ENCODE measurements around the gene ZNF784.

ZNF784 gene

DNA sequence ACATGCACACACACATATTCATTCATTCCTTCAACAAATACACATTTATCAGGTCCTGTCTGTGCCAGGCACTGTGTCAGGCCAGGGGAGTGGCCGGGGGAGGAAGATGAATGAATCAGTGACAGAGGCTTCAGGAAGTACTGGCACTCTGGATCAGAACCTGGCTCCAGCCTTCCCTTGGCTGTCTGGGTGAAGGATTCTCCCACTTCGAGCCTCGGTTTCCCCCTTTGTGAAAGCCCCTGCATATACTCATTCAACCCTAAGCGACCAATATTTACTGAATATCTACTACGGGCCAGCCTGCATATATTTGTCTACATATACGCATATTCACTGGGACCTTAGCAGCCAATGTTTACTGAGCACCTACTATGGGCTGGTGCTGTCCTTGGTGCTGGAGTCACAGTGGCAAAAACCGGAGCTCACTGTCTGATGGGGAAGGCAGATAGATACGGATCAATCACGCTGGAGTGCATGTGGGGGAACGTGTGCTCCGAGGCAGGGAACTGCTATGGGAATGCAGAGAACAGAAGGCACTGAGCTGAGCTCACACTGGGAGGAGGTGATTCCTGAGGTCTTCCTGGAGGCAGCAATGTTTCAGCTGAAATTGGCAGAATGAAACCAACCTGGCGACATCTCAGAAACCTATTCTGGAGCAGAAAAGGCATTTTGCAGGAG, 43.1 kb downstream of the ZNF784 start:
- H3K36me3 ChIP-seq (ENCODE audit: control insufficient read depth in 2 of 2, insufficient read depth in 1 of 2, low read length in 2 of 2) = peaks cover 7 to 20% of the 10 kb centered on the region in 2 experiments; a peak in 2 of 3 replicates
- peak overlapping the region; percentile 100 for H3K4me3 ChIP-seq (ENCODE audit: low read depth, low read length)
- 0 out of 2 replicates have a peak, but pooled peaks cover 4% of the 10 kb centered on the region for H3K4me1 ChIP-seq (ENCODE audit: control insufficient read depth, insufficient read depth, low read length)
- ChIA-PET CTCF (interaction anchor here (0.6 to 1.6 kb wide), 4 partner anchors 12 to 76 kb away, joined by 3 to 8 read pairs (median 4); no protein-coding TSS in a partner anchor), POLR2A (interaction anchor here (0.6 to 3.2 kb wide), 5 partner anchors 9 to 104 kb away, joined by 3 to 21 read pairs (median 6); partner anchors contain the start of genes FIZ1 and ZNF524)
- H3K27ac ChIP-seq (ENCODE audit: extremely low read depth, low read depth, low read length) = 0 out of 2 replicates have a peak overlapping the region, but pooled peaks have one; percentile 24
- no peaks in the 10 kb centered on the region for H3K9me3 ChIP-seq (ENCODE audit: control insufficient read depth, insufficient read depth, low read depth, low read length)
- TF ChIP-seq ZNF707 (tag by site-specific recombination; IDR thresholded peaks at IDR 0.05) (no peak), ZNF354C (tag by site-specific recombination; IDR thresholded peaks at IDR 0.05; ENCODE audit: borderline replicate concordance, low read depth) (no peak), MEIS1 (CRISPR knock-in tag; IDR thresholded peaks at IDR 0.05; ENCODE audit: borderline replicate concordance) (no peak), HOXC10 (CRISPR knock-in tag; IDR thresholded peaks at IDR 0.05) (peak; percentile 21; the same call in 1 of the 2 replicates), MYNN (tag by site-specific recombination; IDR thresholded peaks at IDR 0.05; ENCODE audit: borderline replicate concordance) (no peak), ZNF664 (tag by site-specific recombination; IDR thresholded peaks at IDR 0.05) (peak; percentile 100), ZNF394 (tag by site-specific recombination; IDR thresholded peaks at IDR 0.05; ENCODE audit: borderline replicate concordance) (0 out of 2 replicates have a peak, but pooled peaks have one; percentile 9), ZNF660 (tag by site-specific recombination; IDR thresholded peaks at IDR 0.05) (0 out of 2 replicates have a peak, but pooled peaks have one; percentile 4), ZBTB20 (tag by site-specific recombination; IDR thresholded peaks at IDR 0.05) (0 out of 2 replicates have a peak, but pooled peaks have one; percentile 14), ZNF157 (tag by site-specific recombination; IDR thresholded peaks at IDR 0.05) (no peak), ZNF132 (tag by site-specific recombination; IDR thresholded peaks at IDR 0.05; ENCODE audit: borderline replicate concordance) (no peak), ZNF335 (tag by site-specific recombination; conservative IDR thresholded peaks at IDR 0.05) (peak; percentile 23; the same call in 1 of the 2 replicates), ZNF239 (tag by site-specific recombination; IDR thresholded peaks at IDR 0.05) (peak; percentile 98), KLF9 (tag by site-specific recombination; IDR thresholded peaks at IDR 0.05; ENCODE audit: low read depth) (0 out of 2 replicates have a peak, but pooled peaks have one; percentile 13), ZNF530 (tag by site-specific recombination; IDR thresholded peaks at IDR 0.05; ENCODE audit: low read depth) (no peak), HOXD13 (CRISPR knock-in tag; IDR thresholded peaks at IDR 0.05; ENCODE audit: borderline replicate concordance) (peak; percentile 51; the same call in 1 of the 2 replicates)
- TF ChIP-seq, protein P1, sequence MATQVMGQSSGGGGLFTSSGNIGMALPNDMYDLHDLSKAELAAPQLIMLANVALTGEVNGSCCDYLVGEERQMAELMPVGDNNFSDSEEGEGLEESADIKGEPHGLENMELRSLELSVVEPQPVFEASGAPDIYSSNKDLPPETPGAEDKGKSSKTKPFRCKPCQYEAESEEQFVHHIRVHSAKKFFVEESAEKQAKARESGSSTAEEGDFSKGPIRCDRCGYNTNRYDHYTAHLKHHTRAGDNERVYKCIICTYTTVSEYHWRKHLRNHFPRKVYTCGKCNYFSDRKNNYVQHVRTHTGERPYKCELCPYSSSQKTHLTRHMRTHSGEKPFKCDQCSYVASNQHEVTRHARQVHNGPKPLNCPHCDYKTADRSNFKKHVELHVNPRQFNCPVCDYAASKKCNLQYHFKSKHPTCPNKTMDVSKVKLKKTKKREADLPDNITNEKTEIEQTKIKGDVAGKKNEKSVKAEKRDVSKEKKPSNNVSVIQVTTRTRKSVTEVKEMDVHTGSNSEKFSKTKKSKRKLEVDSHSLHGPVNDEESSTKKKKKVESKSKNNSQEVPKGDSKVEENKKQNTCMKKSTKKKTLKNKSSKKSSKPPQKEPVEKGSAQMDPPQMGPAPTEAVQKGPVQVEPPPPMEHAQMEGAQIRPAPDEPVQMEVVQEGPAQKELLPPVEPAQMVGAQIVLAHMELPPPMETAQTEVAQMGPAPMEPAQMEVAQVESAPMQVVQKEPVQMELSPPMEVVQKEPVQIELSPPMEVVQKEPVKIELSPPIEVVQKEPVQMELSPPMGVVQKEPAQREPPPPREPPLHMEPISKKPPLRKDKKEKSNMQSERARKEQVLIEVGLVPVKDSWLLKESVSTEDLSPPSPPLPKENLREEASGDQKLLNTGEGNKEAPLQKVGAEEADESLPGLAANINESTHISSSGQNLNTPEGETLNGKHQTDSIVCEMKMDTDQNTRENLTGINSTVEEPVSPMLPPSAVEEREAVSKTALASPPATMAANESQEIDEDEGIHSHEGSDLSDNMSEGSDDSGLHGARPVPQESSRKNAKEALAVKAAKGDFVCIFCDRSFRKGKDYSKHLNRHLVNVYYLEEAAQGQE (tag by site-specific recombination; IDR thresholded peaks at IDR 0.05) = peak; percentile 97
- TF ChIP-seq, protein P2, sequence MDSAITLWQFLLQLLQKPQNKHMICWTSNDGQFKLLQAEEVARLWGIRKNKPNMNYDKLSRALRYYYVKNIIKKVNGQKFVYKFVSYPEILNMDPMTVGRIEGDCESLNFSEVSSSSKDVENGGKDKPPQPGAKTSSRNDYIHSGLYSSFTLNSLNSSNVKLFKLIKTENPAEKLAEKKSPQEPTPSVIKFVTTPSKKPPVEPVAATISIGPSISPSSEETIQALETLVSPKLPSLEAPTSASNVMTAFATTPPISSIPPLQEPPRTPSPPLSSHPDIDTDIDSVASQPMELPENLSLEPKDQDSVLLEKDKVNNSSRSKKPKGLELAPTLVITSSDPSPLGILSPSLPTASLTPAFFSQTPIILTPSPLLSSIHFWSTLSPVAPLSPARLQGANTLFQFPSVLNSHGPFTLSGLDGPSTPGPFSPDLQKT (IDR thresholded peaks at IDR 0.05; ENCODE audit: borderline replicate concordance, low read depth, low read length) = no peak

DNA sequence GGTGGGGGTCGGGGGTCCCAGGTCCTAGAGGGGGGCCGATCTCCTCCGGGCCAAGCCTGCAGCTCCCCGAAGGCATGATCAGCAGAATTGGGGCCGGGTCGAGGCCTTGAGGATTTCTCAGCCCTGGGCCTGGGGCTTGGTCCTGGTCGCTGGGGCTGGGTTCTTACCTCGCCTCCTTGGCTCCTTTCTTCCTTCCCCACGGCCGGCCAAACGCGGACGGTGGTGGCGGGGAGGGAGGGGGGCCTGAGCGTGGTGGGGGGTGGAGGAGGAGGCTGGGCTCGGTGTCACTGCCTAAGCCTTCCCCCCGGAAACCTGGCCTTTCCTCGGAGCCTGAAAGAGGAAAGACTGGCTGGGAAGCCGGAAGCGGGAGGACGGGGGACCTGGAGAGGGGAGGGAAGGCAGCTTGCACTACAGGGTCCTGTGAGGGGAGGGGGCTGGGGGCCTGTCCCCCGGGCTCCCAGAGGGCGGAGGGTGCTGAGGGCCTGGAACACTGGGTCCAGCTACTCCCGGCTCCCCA, 43.7 kb downstream of the ZNF784 start, which contains the start of gene ZNF579:
Gene ZNF579, minus strand, starts transcription at position 221 of the 517 bp plus-strand sequence. CDS start 1,209 bp downstream, outside the sequence.
- Histone ChIP-seq H3K36me3 (ENCODE audit: control insufficient read depth in 2 of 2, insufficient read depth in 1 of 2, low read length in 2 of 2) (peaks cover 9 to 20% of the 10 kb centered on the region in 2 experiments; a peak in 2 of 3 replicates), H3K27ac (ENCODE audit: extremely low read depth, low read depth, low read length) (peak within 1 kb of the TSS; percentile 80), H3K4me1 (ENCODE audit: control insufficient read depth, insufficient read depth, low read length) (0 out of 2 replicates have a peak, but pooled peaks cover 4% of the 10 kb centered on the region), H3K4me3 (ENCODE audit: low read depth, low read length) (peak within 1 kb of the TSS; percentile 100), H3K9me3 (ENCODE audit: control insufficient read depth, insufficient read depth, low read depth, low read length) (no peaks in the 10 kb centered on the region)
- CTCF ChIA-PET = interaction anchor here (0.6 to 1.6 kb wide), 4 partner anchors 9 to 76 kb away, joined by 3 to 4 read pairs (median 4); no protein-coding TSS in a partner anchor
- POLR2A ChIA-PET = interaction anchor here (0.6 to 3.2 kb wide), 8 partner anchors 8 to 1464 kb away, joined by 3 to 21 read pairs (median 4); partner anchors contain the start of genes FIZ1 and ZNF524
- TF ChIP-seq, protein P1 (tag by site-specific recombination; IDR thresholded peaks at IDR 0.05) = no peak
- TF ChIP-seq HOXC10 (CRISPR knock-in tag; IDR thresholded peaks at IDR 0.05) (peak; percentile 53; the same call in 1 of the 2 replicates), KLF10 (tag by site-specific recombination; IDR thresholded peaks at IDR 0.05) (peak; percentile 67; the same call in 1 of the 2 replicates), ZNF132 (tag by site-specific recombination; IDR thresholded peaks at IDR 0.05; ENCODE audit: borderline replicate concordance) (no peak)
- TF ChIP-seq, protein P3, sequence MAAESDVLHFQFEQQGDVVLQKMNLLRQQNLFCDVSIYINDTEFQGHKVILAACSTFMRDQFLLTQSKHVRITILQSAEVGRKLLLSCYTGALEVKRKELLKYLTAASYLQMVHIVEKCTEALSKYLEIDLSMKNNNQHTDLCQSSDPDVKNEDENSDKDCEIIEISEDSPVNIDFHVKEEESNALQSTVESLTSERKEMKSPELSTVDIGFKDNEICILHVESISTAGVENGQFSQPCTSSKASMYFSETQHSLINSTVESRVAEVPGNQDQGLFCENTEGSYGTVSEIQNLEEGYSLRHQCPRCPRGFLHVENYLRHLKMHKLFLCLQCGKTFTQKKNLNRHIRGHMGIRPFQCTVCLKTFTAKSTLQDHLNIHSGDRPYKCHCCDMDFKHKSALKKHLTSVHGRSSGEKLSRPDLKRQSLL (tag by site-specific recombination; IDR thresholded peaks at IDR 0.05) = 0 out of 2 replicates have a peak, but pooled peaks have one; percentile 27
